CD4-positive, alpha-beta T cell (primary cell): ENCODE data around the gene IPO9. TPM values are rescaled to one million over a fixed set of nuclear protein-coding genes. Genes with fewer than 3 reads are reported as not detected.
A peak's percentile ranks its signal among the peaks of the same experiment; 100 is the strongest.

ENCODE experiments used
- ATAC-seq: fragments of 200-7000 bp; cut with Tn5 transposase; one replicate; pipeline ENCODE4 v1.10.0; 2022; ENCODE audit warnings: mild to moderate bottlenecking; ENCODE audit not compliant: poor library complexity
- CTCF ChIA-PET: fragments of 350-600 bp; sonication (Branson Sonifier 250); formaldehyde crosslinking; loops from one replicate; lab custom pipeline; 2021; ENCODE audit warnings: antibody characterized with exemption, inconsistent platforms; lab: Charles Lee
- POLR2A ChIA-PET: fragments of 350-600 bp; sonication (Branson Sonifier 250); formaldehyde crosslinking; loops from one replicate; lab custom pipeline; 2021; ENCODE audit warnings: antibody characterized with exemption, inconsistent platforms; lab: Charles Lee
- DNase-seq, 14 experiments: peaks; one replicate each; pipeline ENCODE4 v3.0.0-alpha.2; 2013 to 2020; ENCODE audit warnings: mixed read lengths in 2 of 14
- H3K27ac ChIP-seq, 2 donors: one replicate each; pipeline versions ENCODE4 v1.5.1 to v1.7.0; 2013; ENCODE audit warnings: low read length in 2 of 2, low read depth in 1 of 2, mild to moderate bottlenecking in 1 of 2
- H3K27me3 ChIP-seq, 2 experiments: 1 replicate in 1 of 2; 2 replicates in 1 of 2; pipeline versions ENCODE4 v1.6.1 to v1.7.0; 2013; ENCODE audit warnings: low read length in 2 of 2, control low read depth in 1 of 2, mild to moderate bottlenecking in 1 of 2, moderate library complexity in 1 of 2; ENCODE audit not compliant: insufficient read depth in 2 of 2, control insufficient read depth in 1 of 2
- H3K36me3 ChIP-seq: one replicate; pipeline ENCODE4 v1.6.1; 2013; ENCODE audit warnings: low read length, control low read depth; ENCODE audit not compliant: insufficient read depth
- H3K4me1 ChIP-seq: one replicate; pipeline ENCODE4 v1.6.1; 2013; ENCODE audit warnings: low read length, control low read depth; ENCODE audit not compliant: insufficient read depth
- H3K4me3 ChIP-seq: one replicate; pipeline ENCODE4 v1.5.1; 2013; ENCODE audit warnings: mild to moderate bottlenecking, low read length, moderate library complexity
- H3K9me3 ChIP-seq, 2 experiments: 1 replicate in 1 of 2; 2 replicates in 1 of 2; pipeline versions ENCODE4 v1.6.1 to v1.7.0; 2013; ENCODE audit warnings: low read length in 2 of 2, mild to moderate bottlenecking in 2 of 2, control low read depth in 1 of 2, moderate library complexity in 1 of 2; ENCODE audit not compliant: control insufficient read depth in 1 of 2, insufficient read depth in 1 of 2
- H3K27ac Mint-ChIP-seq: one replicate; pipeline ENCODE4 v1.8.0; 2020; ENCODE audit warnings: mixed read lengths
- H3K27me3 Mint-ChIP-seq: one replicate; pipeline ENCODE4 v1.8.0; 2021; ENCODE audit warnings: mixed read lengths
- H3K36me3 Mint-ChIP-seq: one replicate; pipeline ENCODE4 v1.8.0; 2021; ENCODE audit warnings: low read depth, mixed read lengths
- H3K4me1 Mint-ChIP-seq: one replicate; pipeline ENCODE4 v1.8.0; 2021; ENCODE audit warnings: low read depth, mixed read lengths
- H3K4me3 Mint-ChIP-seq: one replicate; pipeline ENCODE4 v1.8.0; 2020; ENCODE audit warnings: mild to moderate bottlenecking, mixed read lengths
- H3K9me3 Mint-ChIP-seq: one replicate; pipeline ENCODE4 v1.8.0; 2020; ENCODE audit warnings: mixed read lengths
- intact Hi-C, 2 experiments: fragments of 100-400 bp; cut with DNase I in 1 of 2; cut with micrococcal nuclease in 1 of 2; formaldehyde crosslinking; loops; one replicate each; pipeline versions ENCODE4 v1.15.1 to v1.9.0; 2023 to 2025; cut with DNase I, micrococcal nuclease
- total RNA-seq, 174 experiments: library from RNA in 2 of 174; stranded (reverse) in 2 of 174; gene quantifications; one replicate each; pipeline ENCODE4 v1.2.3 and lab custom pipeline; 2021 to 2026
- TF ChIP-seq, protein P1 (sequence below): fragments of 200-600 bp; IDR thresholded peaks from one replicate; pipeline ENCODE4 v1.8.0; 2022; ENCODE audit warnings: antibody characterized with exemption, mild to moderate bottlenecking

Gene IPO9
- total RNA-seq, 2 experiments from 2014 or later: 17.1 to 20.1 TPM

DNA sequence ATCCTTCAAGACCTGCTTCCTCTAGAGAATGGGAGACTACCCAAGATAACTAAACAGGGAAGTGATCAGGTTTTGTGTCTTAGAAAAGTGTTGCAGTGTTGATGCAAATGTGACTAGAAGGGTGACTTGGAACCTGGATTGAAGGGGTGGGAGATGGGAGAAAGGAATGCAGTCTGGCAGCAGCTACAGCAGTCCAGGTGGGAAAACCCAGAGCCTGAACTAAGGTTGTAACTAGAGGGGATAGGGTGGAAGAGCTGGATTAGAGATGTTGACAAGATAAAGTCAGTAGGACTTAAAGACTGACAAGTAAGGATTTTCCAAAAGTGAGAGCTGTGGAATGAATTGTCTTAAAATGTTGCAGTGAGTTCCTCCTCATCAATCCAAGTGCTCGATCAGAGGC lies 52.7 kb downstream of the IPO9 start:
- H3K27ac ChIP-seq: no peak overlapping the region
- Mint-ChIP-seq H3K4me3 (no peak overlapping the region), H3K36me3 (peaks cover 5% of the 10 kb centered on the region), H3K27me3 (peaks cover under 1% of the 10 kb centered on the region), H3K9me3 (no peaks in the 10 kb centered on the region), H3K4me1 (no peaks in the 10 kb centered on the region), H3K27ac (no peak overlapping the region)
- H3K4me1 ChIP-seq: no peaks in the 10 kb centered on the region
- TF ChIP-seq, protein P1, sequence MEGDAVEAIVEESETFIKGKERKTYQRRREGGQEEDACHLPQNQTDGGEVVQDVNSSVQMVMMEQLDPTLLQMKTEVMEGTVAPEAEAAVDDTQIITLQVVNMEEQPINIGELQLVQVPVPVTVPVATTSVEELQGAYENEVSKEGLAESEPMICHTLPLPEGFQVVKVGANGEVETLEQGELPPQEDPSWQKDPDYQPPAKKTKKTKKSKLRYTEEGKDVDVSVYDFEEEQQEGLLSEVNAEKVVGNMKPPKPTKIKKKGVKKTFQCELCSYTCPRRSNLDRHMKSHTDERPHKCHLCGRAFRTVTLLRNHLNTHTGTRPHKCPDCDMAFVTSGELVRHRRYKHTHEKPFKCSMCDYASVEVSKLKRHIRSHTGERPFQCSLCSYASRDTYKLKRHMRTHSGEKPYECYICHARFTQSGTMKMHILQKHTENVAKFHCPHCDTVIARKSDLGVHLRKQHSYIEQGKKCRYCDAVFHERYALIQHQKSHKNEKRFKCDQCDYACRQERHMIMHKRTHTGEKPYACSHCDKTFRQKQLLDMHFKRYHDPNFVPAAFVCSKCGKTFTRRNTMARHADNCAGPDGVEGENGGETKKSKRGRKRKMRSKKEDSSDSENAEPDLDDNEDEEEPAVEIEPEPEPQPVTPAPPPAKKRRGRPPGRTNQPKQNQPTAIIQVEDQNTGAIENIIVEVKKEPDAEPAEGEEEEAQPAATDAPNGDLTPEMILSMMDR: no peak
- H3K4me3 ChIP-seq: no peak overlapping the region
- no peaks in the 10 kb centered on the region for H3K27me3 ChIP-seq
- no peaks in the 10 kb centered on the region for H3K9me3 ChIP-seq
- CTCF ChIA-PET: interaction anchor here (0.7 to 1.1 kb wide), 3 partner anchors 15 to 391 kb away, joined by 3 read pairs; no protein-coding TSS in a partner anchor
- POLR2A ChIA-PET: no interaction called here
- intact Hi-C loops: no loop called here
- H3K36me3 ChIP-seq: no peaks in the 10 kb centered on the region
- ATAC-seq: no peak
- no peak for DNase-seq

- peak in 3 of 14 experiments; percentile 28 to 73 (median 58) for DNase-seq
Observed at GRCh38 chr1:201882665-201883132, 53.7 kb downstream of the IPO9 start.

DNA sequence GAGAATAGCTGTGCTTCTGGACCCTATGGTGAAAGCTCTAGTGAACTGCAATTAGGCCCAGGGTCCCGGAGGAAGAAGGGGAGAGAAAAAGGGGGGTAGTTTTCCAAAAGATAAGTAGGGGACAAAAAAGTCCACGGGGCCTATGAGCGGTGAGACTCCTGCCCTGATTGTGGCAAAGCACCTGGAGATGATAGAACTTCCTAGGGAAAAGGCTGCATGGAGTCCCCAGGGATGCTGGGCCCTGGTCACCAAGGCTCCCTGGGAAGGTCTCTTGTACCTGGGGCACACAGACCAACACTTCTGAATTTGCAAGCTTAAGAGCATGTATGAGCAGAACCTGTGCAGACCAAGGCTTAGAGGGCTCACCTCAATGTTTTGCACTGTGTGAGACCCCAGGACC lies 54.3 kb downstream of the IPO9 start:
- Histone ChIP-seq H3K4me1 (peaks cover 1% of the 10 kb centered on the region), H3K9me3 (peaks cover 0 to 3% of the 10 kb centered on the region in 2 experiments), H3K27ac (no peak overlapping the region), H3K36me3 (no peaks in the 10 kb centered on the region), H3K27me3 (peaks cover 9 to 10% of the 10 kb centered on the region in 2 experiments), H3K4me3 (no peak overlapping the region)
- Mint-ChIP-seq H3K4me1 (no peaks in the 10 kb centered on the region), H3K27me3 (peaks cover 14% of the 10 kb centered on the region), H3K27ac (no peak overlapping the region), H3K4me3 (no peak overlapping the region), H3K9me3 (no peaks in the 10 kb centered on the region), H3K36me3 (no peaks in the 10 kb centered on the region)
- intact Hi-C loops: no loop called here
- TF ChIP-seq, protein P1: no peak
- CTCF ChIA-PET: interaction anchor here (1.0 kb wide), 1 partner anchor 13 kb away, joined by 4 read pairs; no protein-coding TSS in a partner anchor
- ATAC-seq: no peak
- POLR2A ChIA-PET: no interaction called here
- DNase-seq: no peak

More at GRCh38 chr1:201882665-201883132, 53.7 kb downstream of the IPO9 start:
- peak; percentile 34 for ATAC-seq
- Mint-ChIP-seq H3K4me1 (no peaks in the 10 kb centered on the region), H3K27me3 (peaks cover 9% of the 10 kb centered on the region), H3K27ac (no peak overlapping the region), H3K4me3 (no peak overlapping the region), H3K36me3 (no peaks in the 10 kb centered on the region), H3K9me3 (no peaks in the 10 kb centered on the region)
- ChIA-PET CTCF (interaction anchor here (1.0 kb wide), 1 partner anchor 13 kb away, joined by 4 read pairs; no protein-coding TSS in a partner anchor), POLR2A (no interaction called here)
- TF ChIP-seq, protein P1: no peak
- Histone ChIP-seq H3K36me3 (no peaks in the 10 kb centered on the region), H3K27me3 (peaks cover 4 to 6% of the 10 kb centered on the region in 2 experiments), H3K4me1 (no peaks in the 10 kb centered on the region), H3K4me3 (no peak overlapping the region), H3K9me3 (no peaks in the 10 kb centered on the region), H3K27ac (no peak overlapping the region)
- intact Hi-C loops: no loop called here
